ENCODE data around the gene CDH13. TPM values are rescaled to one million over a fixed set of nuclear protein-coding genes. Genes with fewer than 3 reads are reported as not detected.

The CDH13 gene
- total and polyA plus RNA-seq, 8 donors = 0.12 to 21.4 (median 1.7) TPM; not detected in 1

DNA sequence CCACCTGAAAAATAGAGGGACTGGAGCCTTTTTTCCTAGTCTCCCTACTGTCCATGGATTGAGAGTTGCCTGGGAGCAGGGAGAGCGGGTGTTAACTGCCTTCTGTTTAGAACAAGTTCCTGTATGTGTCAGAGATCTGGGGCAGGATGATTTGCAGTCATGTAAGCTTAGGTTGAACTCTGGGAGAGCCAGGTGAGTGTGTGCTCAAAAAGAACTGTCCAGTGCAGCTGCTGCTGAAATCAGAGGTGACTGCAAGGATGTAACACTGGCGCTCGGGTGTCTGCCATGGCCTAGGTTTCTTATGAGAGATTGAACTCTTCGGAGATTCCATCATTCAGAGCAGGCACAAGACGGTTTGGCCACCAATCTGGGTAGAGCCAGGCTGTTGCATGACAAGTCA is 432.5 kb downstream of the CDH13 start:
- no peak overlapping the region for H3K4me3 ChIP-seq
- no peaks in the 10 kb centered on the region for H3K36me3 ChIP-seq
- no peaks in the 10 kb centered on the region for H3K27me3 ChIP-seq
- TF ChIP-seq POLR2AphosphoS5 (IDR thresholded peaks at IDR 0.05) (no peak), EP300 (IDR thresholded peaks at IDR 0.05) (no peak), POLR2A (IDR thresholded peaks at IDR 0.05) (no peak)
- TF ChIP-seq, protein P1, sequence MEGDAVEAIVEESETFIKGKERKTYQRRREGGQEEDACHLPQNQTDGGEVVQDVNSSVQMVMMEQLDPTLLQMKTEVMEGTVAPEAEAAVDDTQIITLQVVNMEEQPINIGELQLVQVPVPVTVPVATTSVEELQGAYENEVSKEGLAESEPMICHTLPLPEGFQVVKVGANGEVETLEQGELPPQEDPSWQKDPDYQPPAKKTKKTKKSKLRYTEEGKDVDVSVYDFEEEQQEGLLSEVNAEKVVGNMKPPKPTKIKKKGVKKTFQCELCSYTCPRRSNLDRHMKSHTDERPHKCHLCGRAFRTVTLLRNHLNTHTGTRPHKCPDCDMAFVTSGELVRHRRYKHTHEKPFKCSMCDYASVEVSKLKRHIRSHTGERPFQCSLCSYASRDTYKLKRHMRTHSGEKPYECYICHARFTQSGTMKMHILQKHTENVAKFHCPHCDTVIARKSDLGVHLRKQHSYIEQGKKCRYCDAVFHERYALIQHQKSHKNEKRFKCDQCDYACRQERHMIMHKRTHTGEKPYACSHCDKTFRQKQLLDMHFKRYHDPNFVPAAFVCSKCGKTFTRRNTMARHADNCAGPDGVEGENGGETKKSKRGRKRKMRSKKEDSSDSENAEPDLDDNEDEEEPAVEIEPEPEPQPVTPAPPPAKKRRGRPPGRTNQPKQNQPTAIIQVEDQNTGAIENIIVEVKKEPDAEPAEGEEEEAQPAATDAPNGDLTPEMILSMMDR (IDR thresholded peaks at IDR 0.05) = no peak
- WGBS, 5 donors = 78 to 86% (median 85%) methylated on average over 5 of the region's 5 CpGs
- no peaks in the 10 kb centered on the region for H3K9me3 ChIP-seq
- H3K27ac ChIP-seq = no peak overlapping the region
- intact Hi-C loops (cut with DNase I; ENCODE audit: low total_unique reads) = no loop called here
- H3K4me1 ChIP-seq = no peaks in the 10 kb centered on the region
- no peak for DNase-seq

DNA sequence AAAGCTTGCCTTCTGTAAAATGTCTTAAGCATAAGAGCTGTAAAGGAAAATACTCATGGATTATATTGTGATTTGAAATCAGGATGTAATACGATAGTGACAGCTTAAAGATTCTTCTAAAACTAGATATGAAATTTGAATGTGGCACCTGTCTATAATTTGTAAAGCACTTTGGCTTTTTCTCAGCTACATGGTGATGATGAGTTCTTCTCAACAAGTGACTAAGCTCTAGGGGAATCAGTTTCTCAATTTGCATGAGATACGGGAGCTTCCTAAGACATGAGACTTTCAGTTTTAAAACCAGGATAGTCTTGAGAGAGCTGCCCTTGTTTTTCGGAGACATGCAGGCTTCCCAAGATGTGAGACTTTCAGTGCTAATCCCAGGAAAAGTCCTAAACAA is 439.2 kb downstream of the CDH13 start:
- H3K9me3 ChIP-seq = no peaks in the 10 kb centered on the region
- H3K27ac ChIP-seq = no peak overlapping the region
- H3K4me3 ChIP-seq = no peak overlapping the region
- H3K4me1 ChIP-seq = no peaks in the 10 kb centered on the region
- H3K27me3 ChIP-seq = no peaks in the 10 kb centered on the region
- H3K36me3 ChIP-seq = no peaks in the 10 kb centered on the region
- TF ChIP-seq, protein P1 (IDR thresholded peaks at IDR 0.05) = no peak
- TF ChIP-seq POLR2AphosphoS5 (IDR thresholded peaks at IDR 0.05) = no peak
- no peak for TF ChIP-seq POLR2A (IDR thresholded peaks at IDR 0.05)
- no peak for TF ChIP-seq EP300 (IDR thresholded peaks at IDR 0.05)
- 65 to 92% (median 87%) methylated on average over 3 of the region's 3 CpGs for WGBS, 5 donors
- no peak for DNase-seq
- intact Hi-C loops (cut with DNase I; ENCODE audit: low total_unique reads) = no loop called here

DNA sequence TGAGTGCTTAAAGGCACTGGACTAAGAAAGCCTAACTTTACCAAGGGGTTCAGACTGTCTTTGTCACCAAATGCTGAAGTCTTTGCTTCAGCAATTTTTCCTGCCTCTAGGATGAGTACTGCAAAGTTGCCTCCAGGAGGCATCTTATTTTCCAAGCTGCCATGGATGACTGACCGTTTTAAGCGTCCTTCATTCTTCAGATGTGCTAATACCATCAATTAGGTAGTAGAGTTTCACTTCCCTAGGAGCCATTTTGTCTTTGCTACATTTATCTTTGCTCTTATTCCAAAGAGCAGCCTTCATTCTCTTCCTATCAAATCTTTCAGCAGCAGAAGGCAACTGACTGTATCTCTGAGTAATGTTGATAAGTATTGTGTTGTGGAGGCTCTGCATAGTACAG is 440.1 kb downstream of the CDH13 start:
- WGBS, 5 donors = 59 to 90% (median 80%) methylated on average over 2 of the region's 2 CpGs
- H3K36me3 ChIP-seq = no peaks in the 10 kb centered on the region
- H3K27ac ChIP-seq = no peak overlapping the region
- DNase-seq = no peak
- H3K4me1 ChIP-seq = no peaks in the 10 kb centered on the region
- no peaks in the 10 kb centered on the region for H3K9me3 ChIP-seq
- no peak for TF ChIP-seq EP300 (IDR thresholded peaks at IDR 0.05)
- no peak for TF ChIP-seq POLR2A (IDR thresholded peaks at IDR 0.05)
- TF ChIP-seq, protein P1 (IDR thresholded peaks at IDR 0.05) = no peak
- TF ChIP-seq POLR2AphosphoS5 (IDR thresholded peaks at IDR 0.05) = no peak
- no peaks in the 10 kb centered on the region for H3K27me3 ChIP-seq
- intact Hi-C loops (cut with DNase I; ENCODE audit: low total_unique reads) = no loop called here
- no peak overlapping the region for H3K4me3 ChIP-seq

DNA sequence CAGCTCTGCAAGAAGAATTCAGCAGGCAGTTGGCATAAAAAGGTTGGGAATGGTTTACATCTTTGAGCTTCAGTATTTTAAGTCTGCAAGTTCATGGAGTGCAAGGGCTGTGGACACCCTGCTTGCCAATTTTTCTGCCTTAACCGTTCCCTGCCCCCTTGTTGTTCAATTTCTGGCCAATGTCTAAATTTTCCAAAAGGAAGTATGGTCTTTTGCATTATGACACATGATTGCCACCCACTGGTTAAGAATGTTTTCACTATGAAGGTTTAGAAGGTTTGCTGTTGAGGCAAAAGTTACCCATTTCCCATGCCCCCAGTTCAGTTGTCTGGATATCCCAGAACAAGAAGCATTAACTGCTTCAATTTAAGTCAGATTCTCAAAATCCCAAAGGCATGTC is 441.9 kb downstream of the CDH13 start:
- H3K9me3 ChIP-seq = no peaks in the 10 kb centered on the region
- no peaks in the 10 kb centered on the region for H3K36me3 ChIP-seq
- TF ChIP-seq EP300 (IDR thresholded peaks at IDR 0.05) (no peak), POLR2A (IDR thresholded peaks at IDR 0.05) (no peak), POLR2AphosphoS5 (IDR thresholded peaks at IDR 0.05) (no peak)
- TF ChIP-seq, protein P1 (IDR thresholded peaks at IDR 0.05) = no peak
- DNase-seq = peak in 1 of 2 donors; percentile 12
- no peaks in the 10 kb centered on the region for H3K27me3 ChIP-seq
- intact Hi-C loops (cut with DNase I; ENCODE audit: low total_unique reads) = no loop called here
- H3K4me3 ChIP-seq = no peak overlapping the region
- no peak overlapping the region for H3K27ac ChIP-seq
- H3K4me1 ChIP-seq = no peaks in the 10 kb centered on the region
- WGBS, 5 donors = 15 to 36% (median 22%) methylated on average over 1 of the region's 1 CpG
